Measurements from ENCODE around the gene CYB5A. TPM values are rescaled to one million over a fixed set of nuclear protein-coding genes. Genes with fewer than 3 reads are reported as not detected.

Gene CYB5A, protein sequence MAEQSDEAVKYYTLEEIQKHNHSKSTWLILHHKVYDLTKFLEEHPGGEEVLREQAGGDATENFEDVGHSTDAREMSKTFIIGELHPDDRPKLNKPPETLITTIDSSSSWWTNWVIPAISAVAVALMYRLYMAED
- 58.1 TPM for total RNA-seq

DNA sequence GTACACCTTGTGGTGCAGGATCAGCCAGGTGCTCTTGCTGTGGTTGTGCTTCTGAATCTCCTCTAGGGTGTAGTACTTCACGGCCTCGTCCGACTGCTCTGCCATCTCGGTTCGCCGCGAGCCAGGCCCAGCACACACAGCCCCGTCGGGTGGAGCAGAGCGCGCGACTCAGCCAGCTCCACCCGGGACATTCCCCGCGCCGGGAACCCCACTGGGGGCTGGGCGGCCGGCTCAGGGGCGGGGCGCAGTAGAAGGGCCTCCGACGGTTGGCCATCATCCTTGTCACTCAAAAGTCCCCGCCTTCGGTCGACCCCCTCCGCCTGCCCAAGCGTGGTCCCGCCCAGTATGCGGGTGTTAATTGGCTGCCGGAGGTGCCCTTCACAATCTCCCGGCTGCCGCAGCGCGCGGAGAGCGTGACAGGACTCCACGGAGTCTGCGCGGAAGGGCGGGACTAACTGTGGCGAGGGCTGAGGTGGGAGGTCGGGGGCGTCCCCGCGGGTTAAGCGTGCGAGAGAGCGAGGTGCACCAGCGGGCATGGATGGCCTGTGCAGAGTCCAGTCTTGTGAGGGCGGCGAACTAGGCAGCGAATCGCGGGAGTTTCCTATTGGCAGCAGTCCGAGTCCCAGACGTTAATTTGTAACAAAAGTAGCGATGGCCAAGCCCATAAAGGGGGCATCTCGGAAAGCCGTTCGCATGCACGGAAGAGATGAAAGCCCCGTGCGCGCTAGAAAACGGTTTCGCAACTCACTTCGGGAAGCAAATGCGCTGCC lies at the start of gene CYB5A:
Gene CYB5A (minus strand): TSS at position 193 of the 770 bp plus-strand sequence. CDS start 88 bp downstream, at position 105.
- Histone ChIP-seq H3K36me3 (no peaks in the 10 kb centered on the region), H3K27me3 (no peaks in the 10 kb centered on the region), H3K4me1 (peaks cover 5 to 8% of the 10 kb centered on the region in 2 donors), H3K4me3 (peak within 1 kb of the TSS; percentile 63 to 87), H3K27ac (peak within 1 kb of the TSS; percentile 30 to 58), H3K9me3 (no peaks in the 10 kb centered on the region)
- TF ChIP-seq, protein P1, sequence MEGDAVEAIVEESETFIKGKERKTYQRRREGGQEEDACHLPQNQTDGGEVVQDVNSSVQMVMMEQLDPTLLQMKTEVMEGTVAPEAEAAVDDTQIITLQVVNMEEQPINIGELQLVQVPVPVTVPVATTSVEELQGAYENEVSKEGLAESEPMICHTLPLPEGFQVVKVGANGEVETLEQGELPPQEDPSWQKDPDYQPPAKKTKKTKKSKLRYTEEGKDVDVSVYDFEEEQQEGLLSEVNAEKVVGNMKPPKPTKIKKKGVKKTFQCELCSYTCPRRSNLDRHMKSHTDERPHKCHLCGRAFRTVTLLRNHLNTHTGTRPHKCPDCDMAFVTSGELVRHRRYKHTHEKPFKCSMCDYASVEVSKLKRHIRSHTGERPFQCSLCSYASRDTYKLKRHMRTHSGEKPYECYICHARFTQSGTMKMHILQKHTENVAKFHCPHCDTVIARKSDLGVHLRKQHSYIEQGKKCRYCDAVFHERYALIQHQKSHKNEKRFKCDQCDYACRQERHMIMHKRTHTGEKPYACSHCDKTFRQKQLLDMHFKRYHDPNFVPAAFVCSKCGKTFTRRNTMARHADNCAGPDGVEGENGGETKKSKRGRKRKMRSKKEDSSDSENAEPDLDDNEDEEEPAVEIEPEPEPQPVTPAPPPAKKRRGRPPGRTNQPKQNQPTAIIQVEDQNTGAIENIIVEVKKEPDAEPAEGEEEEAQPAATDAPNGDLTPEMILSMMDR (IDR thresholded peaks at IDR 0.05) = no peak
- intact Hi-C loops (cut with DNase I) = loop anchor here (1.0 to 5.0 kb wide), 5 partner anchors 60 to 915 kb away; partner anchors contain the start of genes PTGR3 and TIMM21
- DNase-seq (ENCODE audit: low spot score in 2 of 2) = peak; percentile 87 to 99

DNA sequence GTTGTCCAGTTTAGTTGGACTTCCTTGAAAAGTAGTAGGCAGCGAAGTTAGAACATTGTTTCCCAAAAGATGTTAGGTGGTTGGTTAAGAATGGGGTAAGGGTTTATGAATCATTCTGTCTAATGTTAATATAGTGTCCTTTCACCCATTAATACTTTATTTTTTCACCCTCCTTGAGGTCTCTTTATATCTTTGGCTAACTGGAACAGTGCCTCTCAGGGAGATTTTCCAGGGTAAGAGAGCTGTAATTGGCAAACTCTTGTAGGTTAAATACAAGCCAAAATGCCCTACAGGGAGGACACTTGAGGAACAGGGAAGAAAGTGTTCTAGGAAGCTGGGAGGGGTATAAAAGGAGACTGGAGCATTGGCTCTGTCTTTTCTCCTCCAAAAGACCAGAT lies 46.1 kb upstream of the CYB5A start:
- DNase-seq (ENCODE audit: low spot score in 2 of 2) = no peak
- intact Hi-C loops (cut with DNase I) = no loop called here
- Histone ChIP-seq H3K4me1 (no peaks in the 10 kb centered on the region), H3K27me3 (no peaks in the 10 kb centered on the region), H3K27ac (no peak overlapping the region), H3K9me3 (no peaks in the 10 kb centered on the region), H3K4me3 (no peak overlapping the region), H3K36me3 (no peaks in the 10 kb centered on the region)
- TF ChIP-seq, protein P1 (IDR thresholded peaks at IDR 0.05) = no peak

DNA sequence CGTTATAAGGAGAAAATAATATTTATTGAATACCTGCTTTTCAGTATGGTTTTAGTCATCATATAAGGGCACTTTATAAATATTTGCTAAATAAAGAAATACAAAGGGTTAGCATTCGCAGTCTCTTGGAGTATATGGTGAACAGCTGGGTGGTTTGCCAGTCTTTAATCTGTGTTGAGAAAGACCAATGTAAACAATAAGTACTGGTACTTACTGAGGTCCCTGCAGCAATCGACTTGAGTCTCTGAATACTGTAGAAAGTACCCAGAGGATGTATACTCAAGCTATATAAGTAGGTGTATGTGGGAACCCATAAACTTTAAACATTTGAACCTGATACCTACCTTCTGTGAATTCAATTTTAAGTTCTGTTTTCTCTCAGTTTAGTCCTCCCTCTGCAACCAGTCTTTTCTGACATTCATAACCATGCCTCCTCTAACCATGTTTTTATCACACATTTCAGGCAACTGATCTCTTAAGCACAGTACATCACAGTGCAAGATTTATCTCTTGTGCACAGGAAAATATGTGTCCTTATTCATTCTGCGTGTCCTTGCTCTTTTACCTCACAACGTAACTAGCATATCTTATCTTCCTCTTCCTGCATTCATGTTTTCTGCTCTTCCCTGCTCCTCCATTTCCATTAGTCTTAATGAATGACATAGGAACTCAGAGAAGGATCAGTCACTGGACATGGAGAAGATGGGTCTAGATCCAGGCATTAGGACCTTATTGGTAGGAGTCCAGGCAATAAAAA lies 45.6 kb upstream of the CYB5A start:
- H3K4me3 ChIP-seq = no peak overlapping the region
- no peaks in the 10 kb centered on the region for H3K36me3 ChIP-seq
- TF ChIP-seq, protein P1 (IDR thresholded peaks at IDR 0.05) = no peak
- no peak for DNase-seq (ENCODE audit: low spot score in 2 of 2)
- H3K4me1 ChIP-seq = no peaks in the 10 kb centered on the region
- no peak overlapping the region for H3K27ac ChIP-seq
- no peaks in the 10 kb centered on the region for H3K27me3 ChIP-seq
- H3K9me3 ChIP-seq = no peaks in the 10 kb centered on the region
- intact Hi-C loops (cut with DNase I) = no loop called here

DNA sequence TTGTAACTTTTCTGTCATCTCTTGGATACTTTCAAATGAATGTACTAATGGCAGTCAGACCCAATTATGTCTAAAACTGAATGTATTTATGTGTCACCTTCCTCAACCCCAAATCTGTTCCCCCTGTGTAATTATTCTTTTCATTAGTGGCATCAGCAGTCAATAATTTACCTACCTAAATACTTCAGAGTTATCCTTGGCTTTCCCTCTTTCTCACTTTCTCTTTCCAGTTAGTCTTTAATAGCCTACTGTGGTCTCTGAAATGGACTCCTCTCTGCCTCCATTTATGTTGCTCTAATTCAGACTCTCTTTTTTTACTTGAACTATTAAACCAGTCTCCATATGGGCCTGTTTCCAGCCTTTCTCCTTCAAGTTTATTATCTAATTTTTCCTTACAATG lies 44.9 kb upstream of the CYB5A start:
- intact Hi-C loops (cut with DNase I) = no loop called here
- no peak for DNase-seq (ENCODE audit: low spot score in 2 of 2)
- Histone ChIP-seq H3K9me3 (no peaks in the 10 kb centered on the region), H3K27me3 (no peaks in the 10 kb centered on the region), H3K4me1 (no peaks in the 10 kb centered on the region), H3K4me3 (no peak overlapping the region), H3K27ac (no peak overlapping the region), H3K36me3 (no peaks in the 10 kb centered on the region)
- TF ChIP-seq, protein P1 (IDR thresholded peaks at IDR 0.05) = no peak

DNA sequence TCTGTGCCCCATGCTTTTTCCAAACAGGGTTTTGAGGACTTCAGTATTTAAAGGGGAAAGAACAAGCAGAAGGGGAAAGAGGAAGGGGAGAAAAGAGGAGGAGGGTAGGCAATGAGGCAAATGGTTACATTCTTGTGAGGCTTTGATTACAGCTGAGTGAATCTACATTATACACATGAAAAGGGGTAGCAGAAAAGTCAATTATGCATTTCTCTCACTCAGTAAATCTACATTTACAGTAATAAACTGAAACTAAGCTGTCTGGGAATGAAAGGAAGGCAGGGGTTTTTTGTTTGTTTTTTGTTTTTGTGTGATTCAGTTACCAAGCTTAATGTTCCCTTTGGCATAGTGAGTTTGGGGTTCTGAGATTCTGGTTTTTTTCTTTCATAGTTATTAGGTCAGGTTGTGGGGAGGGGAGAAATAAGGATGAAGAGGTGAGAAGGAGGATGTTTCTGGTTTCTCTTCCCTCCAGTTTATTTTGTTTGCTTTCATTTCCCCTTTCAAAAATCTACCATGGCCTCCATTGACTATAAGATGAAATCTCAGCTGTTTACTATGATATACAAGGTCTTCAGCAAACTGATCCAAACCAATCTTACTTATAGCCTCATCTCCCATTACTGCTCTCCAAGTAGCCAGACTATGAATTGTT lies 42.6 kb upstream of the CYB5A start:
- DNase-seq (ENCODE audit: low spot score in 2 of 2) = no peak
- Histone ChIP-seq H3K36me3 (no peaks in the 10 kb centered on the region), H3K9me3 (no peaks in the 10 kb centered on the region), H3K27ac (no peak overlapping the region), H3K4me3 (no peak overlapping the region), H3K27me3 (no peaks in the 10 kb centered on the region), H3K4me1 (no peaks in the 10 kb centered on the region)
- TF ChIP-seq, protein P1 (IDR thresholded peaks at IDR 0.05) = no peak
- intact Hi-C loops (cut with DNase I) = no loop called here

Measured in ascending aorta (tissue), 2 donors.